Coronary artery (tissue), 2 donors: ENCODE data around the gene HMX2.

ENCODE experiments used
- DNase-seq: peaks from one replicate; pipeline ENCODE4 v3.0.0-alpha.2; 2017; ENCODE audit warnings: low spot score
- H3K27ac ChIP-seq, 2 donors: fragments of 200-600 bp; sonication (generic); one replicate each; pipeline ENCODE4 v1.5.1; 2016 to 2019
- H3K4me3 ChIP-seq: fragments of 200-600 bp; sonication (generic); 2 replicates; pipeline ENCODE4 v1.5.1; 2016; ENCODE audit warnings: mild to moderate bottlenecking, moderate library complexity
- CTCF ChIP-seq: fragments of 200-600 bp; sonication (generic); IDR thresholded peaks from one replicate; pipeline ENCODE4 v1.5.1; 2019; ENCODE audit warnings: antibody characterized with exemption

Gene HMX2

GRCh38 chr10:123154092-123154710 is 6.3 kb downstream of the HMX2 start, which contains the start of gene BUB3:
Gene BUB3 (plus strand): TSS chr10:123154402. CDS start chr10:123154918, 516 bp downstream.
- TF ChIP-seq CTCF, result no peak
- DNase-seq, result peak; percentile 99

GRCh38 chr10:123154711-123155505 is 7.0 kb downstream of the HMX2 start:
- no peak for TF ChIP-seq CTCF
- peak overlapping the region; percentile 95 for H3K4me3 ChIP-seq
- H3K27ac ChIP-seq, result peak overlapping the region; percentile 73 to 93
- DNase-seq, result peak; percentile 78

More at GRCh38 chr10:123154092-123154710, 6.3 kb downstream of the HMX2 start, which contains the start of gene BUB3:
- Histone ChIP-seq H3K4me3 (peak within 1 kb of the TSS; percentile 95), H3K27ac (peak within 1 kb of the TSS; percentile 73 to 93)

GRCh38 chr10:123156078-123156477 is 8.1 kb downstream of the HMX2 start:
- no peak overlapping the region for H3K4me3 ChIP-seq
- DNase-seq, result no peak
- no peak for TF ChIP-seq CTCF
- no peak overlapping the region for H3K27ac ChIP-seq

- DNase-seq, result no peak
- Histone ChIP-seq H3K4me3 (no peak overlapping the region), H3K27ac (no peak overlapping the region)
- TF ChIP-seq CTCF, result no peak
Measured at GRCh38 chr10:123157210-123157609, 9.3 kb downstream of the HMX2 start.

GRCh38 chr10:123158682-123159081 is 10.7 kb downstream of the HMX2 start:
- DNase-seq, result no peak
- H3K4me3 ChIP-seq, result no peak overlapping the region
- H3K27ac ChIP-seq, result no peak overlapping the region
- no peak for TF ChIP-seq CTCF

- no peak for DNase-seq
- no peak overlapping the region for H3K4me3 ChIP-seq
- no peak overlapping the region for H3K27ac ChIP-seq
- no peak for TF ChIP-seq CTCF
Measured at GRCh38 chr10:123160311-123160980, 12.5 kb downstream of the HMX2 start.
